ENCODE data around the gene OR6C76. TPM values are rescaled to one million over a fixed set of nuclear protein-coding genes. Genes with fewer than 3 reads are reported as not detected.

The OR6C76 gene
- total RNA-seq, result not detected
- not detected for polyA plus RNA-seq (ENCODE audit: insufficient read length in 6 of 6)
- long read RNA-seq, donor 1, result 0 reads
- long read RNA-seq, donor 2, result 0 reads
- long read RNA-seq, donor 3, result 0 reads
- long read RNA-seq, donor 4, result 0 reads
- long read RNA-seq, donor 5, result 0 reads
- long read RNA-seq, donor 6, result 0 reads
- long read RNA-seq, donor 7, result 0 reads
- long read RNA-seq, donor 8, result 0 reads
- long read RNA-seq, donor 9, result 0 reads
- long read RNA-seq, donor 10, result 0 reads
- long read RNA-seq, donor 11, result 0 reads
- long read RNA-seq, donor 12, partial matches to known transcripts, result 0 of 1 reads
- long read RNA-seq, donor 12, other reads (novel, unspliced or antisense), result 0 of 1 reads

- intact Hi-C loops (cut with DNase I), result no loop called here
- no peaks in the 10 kb centered on the region for H3K9me3 ChIP-seq
- TF ChIP-seq, protein P1, sequence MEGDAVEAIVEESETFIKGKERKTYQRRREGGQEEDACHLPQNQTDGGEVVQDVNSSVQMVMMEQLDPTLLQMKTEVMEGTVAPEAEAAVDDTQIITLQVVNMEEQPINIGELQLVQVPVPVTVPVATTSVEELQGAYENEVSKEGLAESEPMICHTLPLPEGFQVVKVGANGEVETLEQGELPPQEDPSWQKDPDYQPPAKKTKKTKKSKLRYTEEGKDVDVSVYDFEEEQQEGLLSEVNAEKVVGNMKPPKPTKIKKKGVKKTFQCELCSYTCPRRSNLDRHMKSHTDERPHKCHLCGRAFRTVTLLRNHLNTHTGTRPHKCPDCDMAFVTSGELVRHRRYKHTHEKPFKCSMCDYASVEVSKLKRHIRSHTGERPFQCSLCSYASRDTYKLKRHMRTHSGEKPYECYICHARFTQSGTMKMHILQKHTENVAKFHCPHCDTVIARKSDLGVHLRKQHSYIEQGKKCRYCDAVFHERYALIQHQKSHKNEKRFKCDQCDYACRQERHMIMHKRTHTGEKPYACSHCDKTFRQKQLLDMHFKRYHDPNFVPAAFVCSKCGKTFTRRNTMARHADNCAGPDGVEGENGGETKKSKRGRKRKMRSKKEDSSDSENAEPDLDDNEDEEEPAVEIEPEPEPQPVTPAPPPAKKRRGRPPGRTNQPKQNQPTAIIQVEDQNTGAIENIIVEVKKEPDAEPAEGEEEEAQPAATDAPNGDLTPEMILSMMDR (IDR thresholded peaks at IDR 0.05), result no peak
- no peak within 1 kb of the TSS for H3K4me3 ChIP-seq
- no peaks in the 10 kb centered on the region for H3K27me3 ChIP-seq
- DNase-seq (no peak), ATAC-seq (no peak)
- no peaks in the 10 kb centered on the region for H3K4me1 ChIP-seq
- H3K27ac ChIP-seq, result no peak within 1 kb of the TSS
- no peaks in the 10 kb centered on the region for H3K36me3 ChIP-seq
These were observed at the start of gene OR6C76 for GRCh38 chr12:55425954-55426353. Gene OR6C76, plus strand, starts transcription at chr12:55426254. Its CDS starts 0 bp downstream, at chr12:55426254.

- H3K36me3 ChIP-seq, result no peaks in the 10 kb centered on the region
- TF ChIP-seq, protein P1 (IDR thresholded peaks at IDR 0.05), result no peak
- H3K4me1 ChIP-seq, result no peaks in the 10 kb centered on the region
- intact Hi-C loops (cut with DNase I), result no loop called here
- ATAC-seq (no peak), DNase-seq (no peak)
- no peak overlapping the region for H3K4me3 ChIP-seq
- H3K27me3 ChIP-seq, result no peaks in the 10 kb centered on the region
- H3K27ac ChIP-seq, result no peak overlapping the region
- H3K9me3 ChIP-seq, result no peaks in the 10 kb centered on the region
These were observed 40.2 kb upstream of the OR6C76 start for GRCh38 chr12:55385891-55386290.

- no peak for ATAC-seq
- no peaks in the 10 kb centered on the region for H3K27me3 ChIP-seq
These were observed 33.8 kb upstream of the OR6C76 start for GRCh38 chr12:55392032-55392795.

DNA sequence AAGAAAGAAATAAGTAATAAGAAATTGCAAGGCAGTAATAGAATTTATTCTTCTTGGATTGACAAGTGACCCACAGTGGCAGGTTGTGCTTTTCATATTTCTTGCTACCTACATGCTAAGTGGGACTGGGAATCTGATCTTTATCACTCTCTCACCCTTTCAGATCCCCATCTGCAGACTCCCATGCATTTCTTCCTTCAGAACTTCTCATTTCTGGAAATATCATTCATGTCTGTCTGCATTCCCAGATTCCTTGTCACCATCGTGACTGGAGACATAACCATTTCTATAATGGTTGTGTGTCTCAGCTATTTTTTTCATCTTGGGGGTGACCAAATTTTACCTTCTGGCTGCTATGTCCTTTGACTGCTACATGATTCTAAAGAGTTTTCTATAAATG is 29.7 kb upstream of the OR6C76 start:
- DNase-seq, result no peak
- H3K9me3 ChIP-seq, result no peaks in the 10 kb centered on the region
- no peak overlapping the region for H3K4me3 ChIP-seq
- intact Hi-C loops (cut with DNase I), result no loop called here
- TF ChIP-seq, protein P1 (IDR thresholded peaks at IDR 0.05), result no peak
- ATAC-seq, result no peak
- no peaks in the 10 kb centered on the region for H3K36me3 ChIP-seq
- H3K27ac ChIP-seq, result no peak overlapping the region
- H3K4me1 ChIP-seq, result no peaks in the 10 kb centered on the region
- no peaks in the 10 kb centered on the region for H3K27me3 ChIP-seq

More at GRCh38 chr12:55392032-55392795, 33.8 kb upstream of the OR6C76 start:
- Histone ChIP-seq H3K4me1 (no peaks in the 10 kb centered on the region), H3K27ac (no peak overlapping the region), H3K9me3 (no peaks in the 10 kb centered on the region), H3K36me3 (no peaks in the 10 kb centered on the region), H3K4me3 (no peak overlapping the region)
- TF ChIP-seq, protein P1 (IDR thresholded peaks at IDR 0.05), result no peak
- intact Hi-C loops (cut with DNase I), result no loop called here
- DNase-seq, result peak in 1 of 4 donors; percentile 73

- no peaks in the 10 kb centered on the region for H3K27me3 ChIP-seq
- TF ChIP-seq, protein P1 (IDR thresholded peaks at IDR 0.05), result no peak
- no peak within 1 kb of the TSS for H3K27ac ChIP-seq
- DNase-seq (no peak), ATAC-seq (no peak)
- no peaks in the 10 kb centered on the region for H3K4me1 ChIP-seq
- H3K36me3 ChIP-seq, result no peaks in the 10 kb centered on the region
- H3K4me3 ChIP-seq, result no peak within 1 kb of the TSS
- intact Hi-C loops (cut with DNase I), result no loop called here
- H3K9me3 ChIP-seq, result no peaks in the 10 kb centered on the region
These were observed 25.8 kb upstream of the OR6C76 start, which contains the start of gene OR6C65 for GRCh38 chr12:55400229-55400628. Gene OR6C65, plus strand, starts transcription at chr12:55400529. Its CDS starts 0 bp downstream, at chr12:55400529.
